GM18508 (cell line): ENCODE measurements around the gene SPATC1L.

ENCODE experiments used
- ATAC-seq: cut with Tn5 transposase; IDR thresholded peaks from one replicate; pipeline ENCODE4 v1.9.1; 2021; ENCODE audit warnings: moderate number of reproducible peaks; ENCODE audit not compliant: insufficient read depth, unreplicated experiment

The SPATC1L gene

DNA sequence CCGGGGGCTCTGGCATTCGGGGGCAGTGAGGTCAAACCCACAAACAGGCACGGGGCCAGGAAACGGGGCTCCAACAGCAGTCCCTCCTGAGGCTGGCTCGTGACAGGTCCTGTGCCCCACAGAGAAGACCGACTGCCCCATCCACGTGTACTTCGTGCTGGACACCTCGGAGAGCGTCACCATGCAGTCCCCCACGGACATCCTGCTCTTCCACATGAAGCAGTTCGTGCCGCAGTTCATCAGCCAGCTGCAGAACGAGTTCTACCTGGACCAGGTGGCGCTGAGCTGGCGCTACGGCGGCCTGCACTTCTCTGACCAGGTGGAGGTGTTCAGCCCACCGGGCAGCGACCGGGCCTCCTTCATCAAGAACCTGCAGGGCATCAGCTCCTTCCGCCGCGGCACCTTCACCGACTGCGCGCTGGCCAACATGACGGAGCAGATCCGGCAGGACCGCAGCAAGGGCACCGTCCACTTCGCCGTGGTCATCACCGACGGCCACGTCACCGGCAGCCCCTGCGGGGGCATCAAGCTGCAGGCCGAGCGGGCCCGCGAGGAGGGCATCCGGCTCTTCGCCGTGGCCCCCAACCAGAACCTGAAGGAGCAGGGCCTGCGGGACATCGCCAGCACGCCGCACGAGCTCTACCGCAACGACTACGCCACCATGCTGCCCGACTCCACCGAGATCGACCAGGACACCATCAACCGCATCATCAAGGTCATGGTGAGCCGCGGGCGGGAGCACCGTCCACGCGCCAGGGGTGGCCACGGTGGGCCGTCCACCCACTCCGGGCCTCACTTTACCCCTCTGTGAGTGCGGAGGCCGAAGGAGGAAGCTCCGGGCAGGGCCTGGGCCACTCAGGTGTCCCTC is 72.2 kb downstream of the SPATC1L start:
- no peak for ATAC-seq

DNA sequence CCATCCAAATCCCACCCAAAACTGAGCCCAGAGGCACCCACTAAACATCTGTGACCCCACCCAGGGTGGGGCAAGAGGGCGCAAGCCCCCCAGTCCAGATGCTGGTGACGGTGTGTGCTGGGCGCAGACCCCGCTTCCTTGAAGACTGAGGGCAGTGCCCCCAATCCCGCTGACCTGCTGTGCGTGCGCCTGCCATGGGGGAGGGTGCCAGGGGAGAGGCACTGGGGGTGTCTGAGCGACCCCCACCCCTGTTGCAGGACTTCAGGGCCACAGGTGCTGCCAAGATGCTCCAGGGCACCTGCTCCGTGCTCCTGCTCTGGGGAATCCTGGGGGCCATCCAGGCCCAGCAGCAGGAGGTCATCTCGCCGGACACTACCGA is 73.1 kb downstream of the SPATC1L start:
- no peak for ATAC-seq
